Fibroblast of skin of left biceps (primary cell): Measurements from ENCODE around the gene NHERF1.

Experiments used
- DNase-seq, 2 experiments: peaks; one replicate each; pipeline ENCODE4 v3.0.0-alpha.2; 2013; ENCODE audit warnings: low read depth in 2 of 2

NHERF1 gene

DNA sequence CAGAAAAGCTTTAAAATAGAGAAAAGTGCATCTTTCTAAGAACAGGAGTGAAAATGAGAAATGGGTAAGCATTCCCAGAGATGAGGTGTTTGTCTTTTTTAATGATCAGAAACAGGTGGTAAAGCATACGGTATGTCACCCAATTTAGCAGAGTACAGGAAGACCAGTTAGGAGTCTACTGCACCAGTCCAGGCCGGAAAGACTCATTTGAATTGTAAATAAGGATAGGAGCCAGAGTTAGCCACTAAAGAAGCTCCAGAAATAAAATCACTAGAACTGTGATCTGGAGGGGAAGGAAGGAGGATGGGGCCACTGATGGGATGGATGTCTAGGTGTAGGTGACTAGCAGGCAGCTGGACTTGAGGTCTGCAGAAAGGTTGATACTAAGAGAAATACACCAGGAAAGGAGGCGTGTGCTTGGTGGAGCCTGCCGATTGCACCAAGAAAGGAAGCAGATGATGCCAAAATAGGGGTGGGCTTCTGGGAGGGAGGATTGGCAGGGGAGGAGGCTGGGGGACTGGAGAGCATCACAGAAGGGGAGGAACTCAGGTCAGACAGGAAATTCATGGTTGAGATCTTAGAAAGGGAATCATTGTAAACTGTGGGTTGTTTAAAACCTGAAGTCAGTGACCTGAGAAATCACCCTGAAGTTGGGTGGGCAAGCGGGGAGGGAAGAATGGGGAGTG, 35.8 kb downstream of the NHERF1 start:
- no peak for DNase-seq

DNA sequence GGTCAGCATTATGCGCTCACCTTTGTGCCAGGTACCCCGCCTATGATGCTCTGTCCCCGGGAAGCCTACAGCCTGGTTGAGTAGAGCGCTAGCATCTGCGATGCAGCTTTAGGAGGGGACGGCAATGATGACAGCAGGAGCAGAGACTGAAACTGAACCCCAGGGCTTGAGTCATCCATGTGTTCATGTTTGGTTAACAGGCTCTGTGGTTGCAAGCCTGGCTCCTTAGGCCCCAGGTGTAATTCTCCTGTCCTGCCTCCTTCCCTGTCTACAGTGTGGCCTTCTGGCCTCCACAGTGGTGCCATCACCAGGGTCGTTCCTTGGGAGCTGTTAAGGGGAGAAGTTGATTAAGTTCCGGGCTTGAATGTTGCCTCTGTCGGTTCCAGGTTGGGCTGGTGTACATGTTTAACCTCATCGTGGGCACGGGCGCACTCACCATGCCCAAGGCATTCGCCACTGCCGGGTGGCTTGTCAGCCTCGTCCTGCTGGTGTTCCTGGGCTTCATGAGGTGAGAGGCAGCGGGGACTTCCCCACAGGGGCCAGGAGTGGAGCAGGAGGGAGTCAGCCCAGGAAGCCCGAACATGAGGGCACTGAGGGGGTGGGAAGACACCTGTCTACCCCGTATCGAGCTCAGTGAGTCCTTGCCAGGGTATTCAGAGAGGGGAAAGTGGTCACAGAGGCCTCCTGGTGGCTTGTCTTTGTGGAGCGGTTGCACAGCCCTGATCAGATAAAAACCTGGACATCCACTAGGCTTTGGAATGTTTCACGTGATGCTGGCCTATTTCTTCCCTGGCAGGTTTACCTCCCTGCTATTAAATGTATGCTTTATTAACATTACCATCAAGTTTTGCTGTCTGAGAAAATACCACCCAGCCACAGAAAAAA, 36.9 kb downstream of the NHERF1 start:
- DNase-seq = no peak

DNA sequence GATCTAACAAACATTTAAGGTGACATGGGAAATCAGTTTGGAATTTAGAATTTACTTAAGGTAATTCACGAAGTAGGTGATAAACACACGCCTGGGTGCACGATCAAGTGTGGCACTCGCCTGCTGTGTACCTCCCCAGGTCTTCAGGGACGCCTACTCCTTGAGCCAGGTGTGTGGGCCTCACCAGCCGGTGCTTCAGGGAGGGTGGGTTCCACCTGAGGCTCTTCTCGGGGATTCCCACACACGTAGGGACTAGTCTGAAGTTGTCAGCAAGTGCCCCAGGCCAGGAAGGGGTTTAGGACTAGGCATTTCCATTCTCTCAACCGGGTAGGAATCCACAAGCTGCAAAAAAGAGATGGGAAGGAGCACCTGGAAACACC, 37.5 kb downstream of the NHERF1 start:
- no peak for DNase-seq

DNA sequence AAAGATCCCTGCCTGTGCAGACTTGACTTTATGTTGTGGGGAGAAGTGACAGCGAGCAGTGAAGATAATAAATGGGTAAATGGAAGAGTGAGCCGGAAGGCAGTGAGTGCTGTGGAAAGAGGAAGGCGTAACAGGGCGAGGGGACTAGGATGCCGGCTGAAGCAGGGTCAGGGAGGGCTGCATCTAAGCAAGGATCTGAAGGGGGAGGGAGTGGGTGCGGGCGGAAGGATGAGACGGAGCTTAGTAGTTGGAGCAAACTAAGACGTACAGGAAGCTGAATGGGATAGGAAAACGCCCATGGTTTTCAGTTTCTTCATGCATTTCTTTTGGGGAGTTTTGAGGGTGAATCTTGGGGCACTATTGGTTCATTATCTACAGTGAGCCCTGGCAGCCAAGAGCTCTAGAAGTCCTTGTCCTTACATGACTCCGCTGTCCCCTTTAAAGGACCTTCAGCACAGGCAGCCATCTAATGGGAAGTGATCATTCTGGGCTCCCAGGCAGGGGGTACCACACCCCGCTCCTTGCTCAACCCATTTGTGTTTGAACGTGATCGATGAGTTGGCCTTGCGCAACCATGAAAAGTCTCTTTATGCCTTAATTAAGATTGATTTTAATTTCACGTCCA, 38.1 kb downstream of the NHERF1 start:
- no peak for DNase-seq

DNA sequence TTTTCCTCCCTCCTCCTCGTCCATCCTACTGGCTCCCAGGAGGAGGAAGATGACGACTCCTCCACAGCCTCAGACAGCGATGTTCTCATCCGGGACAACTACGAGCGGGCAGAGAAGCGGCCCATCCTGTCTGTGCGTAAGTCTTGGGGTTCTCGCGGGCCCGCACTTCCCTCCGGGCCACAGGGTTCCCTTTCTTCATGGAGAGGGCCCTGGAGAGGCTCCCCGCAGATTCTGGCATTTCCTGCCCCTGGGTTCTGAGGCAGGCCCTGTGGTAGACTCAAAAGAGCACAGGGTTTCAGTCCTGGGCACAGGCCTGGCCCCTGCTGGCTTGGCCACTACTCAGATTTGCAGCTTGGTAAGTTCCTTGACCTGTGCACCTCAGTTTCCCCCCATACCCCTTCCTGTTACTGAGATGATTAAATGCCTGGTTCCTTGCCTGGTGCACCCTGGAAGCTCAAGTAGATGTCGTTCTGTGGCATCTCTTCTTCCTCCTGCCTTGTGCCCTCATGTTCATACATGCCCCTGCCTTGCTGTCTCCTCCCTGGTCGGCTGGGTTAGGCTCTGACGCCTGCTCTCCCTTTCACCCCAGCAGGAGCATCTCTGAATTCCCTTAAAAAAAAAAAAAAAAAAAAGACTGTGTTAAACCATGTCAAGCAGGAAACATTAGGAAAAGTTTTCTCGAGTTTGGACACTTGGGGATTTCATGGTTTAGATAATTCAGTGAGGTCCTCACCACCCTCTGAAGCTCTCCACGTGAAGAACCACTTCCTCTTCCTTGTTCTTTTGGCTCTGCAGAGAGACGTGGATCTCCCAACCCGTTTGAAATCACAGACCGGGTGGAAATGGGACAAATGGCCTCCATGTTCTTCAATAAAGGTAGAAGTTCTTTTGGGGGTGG, 42.0 kb downstream of the NHERF1 start:
- DNase-seq = no peak

DNA sequence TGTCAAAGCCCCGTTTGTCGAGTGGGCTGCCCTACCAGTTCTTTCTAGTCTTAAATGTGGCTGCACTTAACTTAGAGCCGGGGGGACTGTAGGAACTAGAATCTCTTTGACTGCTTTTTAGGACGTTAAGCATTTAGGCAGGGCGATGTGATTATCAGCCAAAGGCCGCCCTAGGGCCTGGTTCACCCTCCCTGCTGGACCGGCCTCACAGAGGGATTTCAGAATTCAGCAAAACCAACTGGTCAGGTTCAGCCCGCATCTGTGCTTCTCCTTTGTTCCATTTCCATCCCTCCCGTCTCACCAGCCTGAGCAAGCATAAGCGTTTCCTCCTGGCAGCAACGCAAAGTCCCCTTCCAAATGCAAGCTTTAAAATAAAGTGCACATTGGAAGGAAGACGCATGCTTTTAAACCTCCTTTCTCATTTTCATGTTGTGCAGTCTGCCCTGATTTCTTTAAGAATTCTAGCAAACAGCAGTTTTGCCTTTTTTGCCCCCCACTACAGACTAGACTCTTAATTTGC, 44.2 kb downstream of the NHERF1 start:
- no peak for DNase-seq

DNA sequence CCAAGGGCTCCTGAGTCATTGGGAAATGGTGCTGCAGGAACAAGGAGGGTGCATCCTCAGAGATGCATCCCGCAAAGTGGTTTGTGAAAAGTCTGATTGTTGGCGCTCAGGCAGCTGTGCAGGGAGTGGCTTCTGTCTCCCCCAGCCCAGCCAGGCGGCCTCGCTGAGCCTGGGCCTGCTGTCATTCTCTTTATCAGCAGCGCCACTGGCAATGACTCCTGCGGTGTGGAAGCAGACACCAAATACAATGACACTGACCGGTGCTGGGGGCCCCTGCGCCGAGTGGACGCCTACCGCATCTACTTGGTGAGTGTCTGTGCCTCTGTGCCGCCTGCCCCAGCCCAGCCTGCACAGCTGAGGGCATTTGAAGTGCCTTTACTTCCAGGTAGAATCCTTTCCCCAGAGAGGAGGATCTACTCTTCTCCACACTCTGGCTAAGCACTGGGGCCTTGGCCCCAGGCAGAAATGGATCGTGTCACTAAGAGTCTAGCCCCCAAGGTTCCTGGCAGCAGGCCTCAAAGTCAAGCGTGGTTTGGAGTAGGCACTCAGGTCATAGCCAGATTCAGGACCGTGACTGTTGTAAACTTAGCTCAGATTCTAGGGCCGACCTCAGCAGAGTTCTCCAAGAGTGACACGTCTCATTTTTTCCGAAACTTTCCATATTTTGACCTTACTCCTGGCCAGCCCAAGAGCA, 47.0 kb downstream of the NHERF1 start:
- no peak for DNase-seq

DNA sequence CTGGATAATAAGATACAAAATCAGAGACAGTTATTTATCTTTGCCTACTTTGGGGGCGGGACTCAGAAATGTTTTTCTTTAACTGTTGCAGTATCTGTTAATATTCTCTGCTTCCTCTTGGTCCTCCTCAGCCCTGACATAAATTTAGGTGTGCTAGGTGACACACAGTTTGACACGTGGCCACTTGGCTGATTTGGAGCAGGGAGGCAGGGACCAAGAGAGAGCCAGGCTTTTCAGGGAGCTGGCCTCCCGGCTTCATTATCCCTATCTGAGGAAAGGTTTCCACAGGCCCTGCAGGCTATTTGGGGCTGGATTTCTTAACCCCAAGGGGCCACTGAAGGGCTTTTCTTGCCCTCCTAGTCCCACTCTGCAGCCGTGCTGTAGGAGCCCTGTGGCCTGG, 47.8 kb downstream of the NHERF1 start:
- DNase-seq = no peak

DNA sequence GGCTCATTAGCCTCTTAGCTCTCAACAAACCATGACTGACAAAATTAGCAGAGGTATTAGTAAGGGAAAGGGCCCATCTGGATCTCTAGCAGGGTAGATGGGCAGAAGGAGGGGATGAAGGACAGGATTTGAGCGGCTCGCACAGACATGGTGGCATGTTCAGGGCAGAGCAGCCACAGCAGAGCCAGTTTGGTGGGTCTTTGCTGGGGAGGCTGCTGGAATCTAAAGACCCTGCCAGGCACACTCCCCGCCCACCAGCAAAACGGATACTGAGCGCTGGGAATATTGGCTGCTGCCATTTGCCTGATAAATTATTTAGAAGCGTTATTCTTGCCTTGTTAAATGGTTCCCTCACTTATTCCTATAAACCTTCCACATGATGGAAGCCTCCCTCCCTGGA, 48.4 kb downstream of the NHERF1 start:
- DNase-seq = no peak

DNA sequence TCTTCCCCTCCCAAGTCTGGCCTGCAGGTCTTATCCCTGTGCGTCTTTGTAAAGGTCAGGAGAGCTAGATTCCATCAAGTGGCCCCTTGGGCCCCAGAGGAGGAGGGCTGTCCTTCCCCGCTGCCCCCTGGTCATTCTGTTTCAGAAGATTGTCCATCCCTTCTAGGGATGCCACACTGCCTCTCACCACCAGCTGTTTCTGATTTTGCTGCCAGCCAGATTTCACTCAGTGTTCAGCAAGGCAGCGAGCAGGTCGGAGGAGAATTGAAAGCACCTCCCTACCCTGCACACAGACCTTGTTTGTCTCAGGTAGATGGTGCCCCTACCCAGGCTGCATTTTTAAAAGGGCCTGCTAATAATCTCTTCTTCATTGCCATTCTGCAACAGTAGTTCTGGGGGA, 49.4 kb downstream of the NHERF1 start:
- no peak for DNase-seq

DNA sequence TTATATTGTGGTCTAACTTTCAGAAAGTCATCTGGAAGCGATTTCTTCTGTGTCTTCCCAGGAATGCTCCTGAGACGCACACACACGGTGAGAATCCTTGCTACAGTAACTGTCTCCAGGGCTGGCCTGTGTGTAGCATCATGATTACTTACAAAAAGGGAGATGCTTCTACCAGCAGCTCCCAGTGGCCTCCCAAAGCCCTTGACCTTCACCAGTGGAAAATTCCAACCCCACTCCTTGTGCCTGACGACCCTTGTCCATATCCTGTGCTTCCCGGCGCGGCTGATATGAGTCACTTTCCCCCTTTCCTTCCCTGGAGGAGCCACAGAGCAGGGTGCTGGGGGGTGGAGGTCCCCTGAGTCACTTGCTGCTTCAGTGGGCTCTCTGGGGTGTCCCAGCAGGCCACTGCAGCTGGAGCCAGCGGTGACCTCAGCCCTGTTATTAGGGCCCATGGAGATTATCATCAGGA, 49.8 kb downstream of the NHERF1 start:
- DNase-seq = peak; percentile 32 to 49

DNA sequence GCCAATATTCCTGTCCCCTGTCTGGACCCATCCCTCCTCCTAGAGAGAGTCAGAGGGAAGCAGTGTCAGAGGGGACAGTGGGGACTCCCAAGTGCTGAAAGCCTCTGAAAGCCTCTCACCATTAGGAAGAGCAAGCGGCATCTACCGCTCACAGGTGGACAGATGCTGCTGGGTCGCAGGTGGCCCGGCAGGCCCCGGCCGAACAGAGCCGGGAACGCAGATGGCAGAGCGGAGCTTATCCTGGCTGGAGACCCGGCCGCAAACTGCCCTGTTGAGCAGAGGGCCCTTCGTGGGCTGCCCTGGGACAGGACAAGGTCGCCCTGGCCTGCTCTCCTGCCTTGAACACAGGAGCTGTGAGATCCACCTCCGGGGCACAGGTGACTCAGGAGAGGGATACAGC, 50.7 kb downstream of the NHERF1 start:
- DNase-seq = no peak

DNA sequence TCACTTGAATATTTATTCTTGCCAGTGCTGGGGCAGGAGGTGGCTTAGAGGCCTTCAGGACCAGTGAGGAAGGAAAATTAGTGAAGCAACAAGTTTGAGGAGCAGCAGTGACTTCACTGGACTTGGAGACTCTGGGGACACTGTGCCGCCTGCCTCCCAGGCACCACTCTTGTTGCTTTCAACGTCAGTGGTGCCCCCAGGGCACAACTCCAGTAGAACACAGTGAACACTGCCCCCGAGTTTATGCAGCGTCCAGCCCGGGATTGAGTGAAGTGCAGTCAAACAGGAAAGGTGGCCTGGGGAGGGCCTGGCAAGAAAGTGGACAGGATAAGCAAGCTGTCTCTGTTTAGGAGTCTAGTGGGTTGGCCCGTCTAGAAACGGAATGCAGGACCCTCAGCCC, 52.1 kb downstream of the NHERF1 start:
- no peak for DNase-seq

DNA sequence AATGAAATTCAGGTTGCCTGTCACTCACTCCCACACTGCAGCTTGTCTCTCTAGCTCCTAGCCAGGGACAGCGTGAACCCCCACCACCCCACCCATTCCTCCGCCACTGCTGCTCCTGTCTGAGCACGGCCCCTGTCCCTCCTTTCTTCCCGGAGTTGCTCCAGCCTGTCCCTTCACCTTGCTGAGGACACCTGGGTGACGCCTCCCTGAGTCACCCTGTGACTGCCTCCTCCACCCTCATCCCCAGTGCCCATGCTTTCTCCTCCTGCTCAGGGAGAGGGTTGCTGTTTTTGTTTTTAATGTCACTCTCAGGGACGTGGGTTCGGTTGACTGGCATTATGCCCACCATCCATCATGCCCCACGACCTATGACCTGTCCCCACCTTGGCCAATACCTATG, 53.5 kb downstream of the NHERF1 start:
- DNase-seq = no peak

DNA sequence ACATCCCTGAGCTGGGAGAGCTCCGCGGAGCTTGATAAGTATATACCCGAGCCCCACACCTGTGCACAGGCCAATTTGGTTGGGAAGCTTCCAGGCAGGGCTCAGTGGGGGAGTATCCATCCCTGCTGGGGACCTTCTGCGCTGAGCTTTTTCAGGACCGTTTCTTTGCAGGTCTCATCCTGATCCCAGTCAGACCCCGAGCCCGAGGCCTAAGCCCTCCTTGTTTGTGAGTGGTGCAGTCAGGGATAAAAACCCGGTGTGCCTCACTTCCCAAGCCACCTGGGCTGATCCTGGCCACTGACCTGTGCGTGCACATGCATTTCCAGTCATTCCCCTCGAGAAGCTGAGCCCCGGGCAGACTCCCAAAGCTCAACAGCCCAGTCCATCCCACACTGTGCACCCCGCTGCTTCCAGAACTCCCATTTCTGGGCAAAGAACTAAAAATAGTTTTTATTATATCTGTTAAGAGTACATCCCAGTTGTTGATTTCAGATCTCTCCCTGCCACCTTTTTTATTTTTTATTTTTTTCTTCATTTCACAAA, 55.0 kb downstream of the NHERF1 start:
- no peak for DNase-seq

DNA sequence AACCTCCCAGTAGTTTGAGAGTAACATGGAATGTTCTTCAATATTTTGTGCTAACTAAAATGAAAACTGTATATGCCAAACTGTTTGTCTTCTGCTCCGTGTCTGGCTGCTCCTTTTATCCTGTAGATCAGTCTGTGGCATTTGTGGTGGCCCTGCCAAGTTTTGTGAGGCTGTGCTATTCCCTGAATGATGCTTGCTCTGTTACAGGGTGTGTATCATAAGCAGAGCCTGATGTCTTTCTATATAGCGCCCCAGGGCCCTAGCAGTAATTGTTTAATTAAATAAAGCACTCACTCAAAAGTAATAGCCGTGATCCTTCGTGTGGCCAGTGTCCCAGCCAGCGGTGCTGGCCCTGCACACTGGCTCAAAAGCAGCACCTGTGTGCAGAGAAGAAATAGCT, 55.5 kb downstream of the NHERF1 start:
- DNase-seq = no peak

DNA sequence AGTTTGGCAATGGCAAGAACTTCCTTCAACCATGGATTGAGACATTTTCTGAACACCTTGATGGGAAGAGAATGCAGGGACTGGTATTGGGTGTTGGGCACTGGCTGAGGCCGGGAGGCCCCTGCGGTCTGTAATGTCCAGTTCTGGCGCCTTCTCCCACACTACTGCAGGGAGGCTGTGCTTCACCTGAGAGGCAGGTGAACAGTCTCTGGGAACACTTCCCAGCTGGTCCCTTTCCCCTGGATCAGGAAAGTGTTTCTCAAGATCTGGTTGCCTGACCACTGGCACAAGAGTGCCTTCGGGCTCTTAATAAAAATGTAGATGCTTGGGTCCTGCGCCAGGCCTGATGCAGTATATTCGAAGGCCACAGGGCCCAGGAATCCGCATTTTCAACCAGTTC, 56.3 kb downstream of the NHERF1 start:
- no peak for DNase-seq

DNA sequence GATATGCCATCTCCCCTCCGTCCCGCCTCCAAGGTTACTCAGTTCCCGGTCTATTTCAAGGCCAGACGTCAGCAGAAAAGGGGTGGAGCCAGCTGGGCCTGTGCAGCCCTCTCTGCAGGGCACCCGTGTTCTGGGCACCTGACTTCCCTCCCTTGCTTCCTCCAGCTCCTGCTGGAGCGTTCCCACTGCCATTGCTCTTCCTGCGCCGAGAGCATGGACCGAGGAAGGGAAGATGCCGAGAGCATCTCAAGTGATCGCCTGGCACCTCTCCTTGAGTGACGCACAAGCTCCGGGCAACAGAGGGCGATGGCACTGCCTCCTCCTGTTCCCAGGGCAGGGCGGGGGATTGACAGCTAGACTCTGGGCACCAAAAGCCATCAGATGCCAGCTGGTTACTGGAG, 57.2 kb downstream of the NHERF1 start:
- DNase-seq = no peak

DNA sequence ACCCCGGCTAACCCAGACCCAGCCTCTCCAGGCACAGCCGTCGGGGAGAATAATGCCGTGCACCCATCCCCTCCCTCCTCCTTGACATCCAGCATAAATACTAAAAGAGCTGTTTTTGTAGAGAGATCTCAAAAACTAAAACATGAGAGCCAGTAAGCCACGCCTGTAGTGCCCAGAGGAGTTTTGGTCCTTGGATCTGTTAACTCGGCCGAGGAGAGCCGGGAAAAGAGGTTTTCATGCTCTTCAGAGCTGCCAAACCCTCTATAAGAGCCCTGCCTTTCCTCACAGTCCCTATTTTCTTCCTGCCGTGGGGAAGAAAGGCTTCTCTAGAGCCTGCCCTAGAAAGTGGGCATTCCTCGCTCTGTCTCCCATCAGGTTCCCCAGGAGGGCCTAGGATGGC, 57.9 kb downstream of the NHERF1 start:
- no peak for DNase-seq

DNA sequence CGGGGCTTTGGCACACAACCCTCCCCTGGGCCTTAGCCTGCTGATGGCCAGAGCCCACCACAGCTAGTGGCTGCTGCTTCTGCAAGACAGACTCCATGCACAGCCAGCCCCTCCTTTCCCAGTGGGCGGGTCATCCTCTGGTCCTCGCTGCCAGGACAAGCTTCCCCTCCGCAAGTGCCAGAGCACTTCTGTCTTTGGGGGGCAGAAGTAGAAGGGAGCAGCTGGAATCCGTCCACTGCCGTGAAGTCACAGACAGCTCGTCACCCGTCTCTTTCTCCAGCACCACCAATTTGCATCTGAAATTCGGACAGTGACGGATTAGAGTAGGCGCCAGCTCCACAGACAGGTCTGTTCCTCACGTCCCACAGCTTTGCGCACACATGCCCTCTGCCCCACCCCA, 59.0 kb downstream of the NHERF1 start:
- no peak for DNase-seq

DNA sequence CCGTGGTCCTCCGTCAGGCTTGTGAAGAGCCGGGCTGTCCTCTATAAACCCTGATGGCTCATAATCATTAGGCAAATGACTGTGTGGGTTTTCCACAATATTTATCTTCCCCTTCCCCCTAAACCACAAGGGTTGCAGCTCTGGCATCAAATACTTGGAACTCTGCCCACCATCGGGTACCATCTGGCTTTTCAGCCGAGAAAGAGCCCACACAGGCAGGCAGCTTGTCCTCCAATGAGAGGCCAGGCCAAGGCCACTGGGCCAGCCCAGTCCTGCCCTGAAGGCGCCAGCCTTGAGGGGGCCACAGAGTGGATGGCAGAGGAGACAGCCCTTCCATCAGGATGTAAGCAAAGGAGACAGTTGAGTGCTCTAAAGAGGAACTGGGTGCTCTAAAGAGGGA, 59.5 kb downstream of the NHERF1 start:
- DNase-seq = no peak
